ENCODE results near the gene TRIM44.

TRIM44 gene

GRCh38 chr11:35794333-35794732, 131.8 kb downstream of the TRIM44 start:
- no peak overlapping the region for H3K27ac ChIP-seq (ENCODE audit: low read depth, low read length)
- no peaks in the 10 kb centered on the region for H4K20me1 ChIP-seq (ENCODE audit: control insufficient read depth, insufficient read depth, low read depth, low read length)
- no peak overlapping the region for H3K4me2 ChIP-seq (ENCODE audit: low read length)
- H3K79me2 ChIP-seq (ENCODE audit: control insufficient read depth, low read length) = no peaks in the 10 kb centered on the region
- H3K4me1 ChIP-seq (ENCODE audit: control insufficient read depth, low read length) = no peaks in the 10 kb centered on the region
- H3K9me2 ChIP-seq (replicated peaks; ENCODE audit: control insufficient read depth, low read length) = no peaks in the 10 kb centered on the region
- H3K27me3 ChIP-seq (ENCODE audit: control insufficient read depth, low read length) = no peaks in the 10 kb centered on the region
- no peaks in the 10 kb centered on the region for H3K9me3 ChIP-seq (ENCODE audit: control insufficient read depth, insufficient read depth, low read length)
- no peak for TF ChIP-seq EZH2phosphoT487 (IDR thresholded peaks at IDR 0.05; ENCODE audit: borderline replicate concordance, low read length)
- no peak for TF ChIP-seq CTCF (IDR thresholded peaks at IDR 0.05; ENCODE audit: low read depth, low read length, poor library complexity, severe bottlenecking)
- no peaks in the 10 kb centered on the region for H3F3A ChIP-seq (ENCODE audit: control insufficient read depth, insufficient read depth)
- H3K36me3 ChIP-seq (ENCODE audit: control insufficient read depth, low read length) = no peaks in the 10 kb centered on the region
- H3K4me3 ChIP-seq (ENCODE audit: low read length) = no peak overlapping the region

- Histone ChIP-seq H3K4me1 (ENCODE audit: control insufficient read depth, low read length) (no peaks in the 10 kb centered on the region), H4K20me1 (ENCODE audit: control insufficient read depth, insufficient read depth, low read depth, low read length) (no peaks in the 10 kb centered on the region), H3K9me3 (ENCODE audit: control insufficient read depth, insufficient read depth, low read length) (no peaks in the 10 kb centered on the region), H3F3A (ENCODE audit: control insufficient read depth, insufficient read depth) (no peaks in the 10 kb centered on the region), H3K36me3 (ENCODE audit: control insufficient read depth, low read length) (no peaks in the 10 kb centered on the region), H3K27ac (ENCODE audit: low read depth, low read length) (no peak overlapping the region), H3K4me3 (ENCODE audit: low read length) (no peak overlapping the region), H3K79me2 (ENCODE audit: control insufficient read depth, low read length) (no peaks in the 10 kb centered on the region), H3K27me3 (ENCODE audit: control insufficient read depth, low read length) (no peaks in the 10 kb centered on the region), H3K4me2 (ENCODE audit: low read length) (no peak overlapping the region), H3K9me2 (replicated peaks; ENCODE audit: control insufficient read depth, low read length) (no peaks in the 10 kb centered on the region)
- no peak for TF ChIP-seq EZH2phosphoT487 (IDR thresholded peaks at IDR 0.05; ENCODE audit: borderline replicate concordance, low read length)
- no peak for TF ChIP-seq CTCF (IDR thresholded peaks at IDR 0.05; ENCODE audit: low read depth, low read length, poor library complexity, severe bottlenecking)
Observed at GRCh38 chr11:35794850-35795249, 132.3 kb downstream of the TRIM44 start.

- Histone ChIP-seq H3K9me2 (replicated peaks; ENCODE audit: control insufficient read depth, low read length) (no peaks in the 10 kb centered on the region), H4K20me1 (ENCODE audit: control insufficient read depth, insufficient read depth, low read depth, low read length) (no peaks in the 10 kb centered on the region), H3K4me3 (ENCODE audit: low read length) (no peak overlapping the region), H3K79me2 (ENCODE audit: control insufficient read depth, low read length) (no peaks in the 10 kb centered on the region), H3F3A (ENCODE audit: control insufficient read depth, insufficient read depth) (no peaks in the 10 kb centered on the region), H3K4me2 (ENCODE audit: low read length) (no peak overlapping the region), H3K27me3 (ENCODE audit: control insufficient read depth, low read length) (no peaks in the 10 kb centered on the region), H3K9me3 (ENCODE audit: control insufficient read depth, insufficient read depth, low read length) (no peaks in the 10 kb centered on the region), H3K4me1 (ENCODE audit: control insufficient read depth, low read length) (no peaks in the 10 kb centered on the region), H3K27ac (ENCODE audit: low read depth, low read length) (no peak overlapping the region), H3K36me3 (ENCODE audit: control insufficient read depth, low read length) (no peaks in the 10 kb centered on the region)
- TF ChIP-seq EZH2phosphoT487 (IDR thresholded peaks at IDR 0.05; ENCODE audit: borderline replicate concordance, low read length) = no peak
- no peak for TF ChIP-seq CTCF (IDR thresholded peaks at IDR 0.05; ENCODE audit: low read depth, low read length, poor library complexity, severe bottlenecking)
Observed at GRCh38 chr11:35796562-35796961, 134.0 kb downstream of the TRIM44 start.

- H3K4me3 ChIP-seq (ENCODE audit: low read length) = no peak overlapping the region
- TF ChIP-seq EZH2phosphoT487 (IDR thresholded peaks at IDR 0.05; ENCODE audit: borderline replicate concordance, low read length) (no peak), CTCF (IDR thresholded peaks at IDR 0.05; ENCODE audit: low read depth, low read length, poor library complexity, severe bottlenecking) (no peak)
- no peaks in the 10 kb centered on the region for H3K36me3 ChIP-seq (ENCODE audit: control insufficient read depth, low read length)
- H3K27ac ChIP-seq (ENCODE audit: low read depth, low read length) = no peak overlapping the region
- no peaks in the 10 kb centered on the region for H3F3A ChIP-seq (ENCODE audit: control insufficient read depth, insufficient read depth)
- H3K4me1 ChIP-seq (ENCODE audit: control insufficient read depth, low read length) = no peaks in the 10 kb centered on the region
- no peaks in the 10 kb centered on the region for H3K79me2 ChIP-seq (ENCODE audit: control insufficient read depth, low read length)
- H3K9me3 ChIP-seq (ENCODE audit: control insufficient read depth, insufficient read depth, low read length) = no peaks in the 10 kb centered on the region
- no peaks in the 10 kb centered on the region for H4K20me1 ChIP-seq (ENCODE audit: control insufficient read depth, insufficient read depth, low read depth, low read length)
- H3K4me2 ChIP-seq (ENCODE audit: low read length) = no peak overlapping the region
- H3K9me2 ChIP-seq (replicated peaks; ENCODE audit: control insufficient read depth, low read length) = no peaks in the 10 kb centered on the region
- H3K27me3 ChIP-seq (ENCODE audit: control insufficient read depth, low read length) = no peaks in the 10 kb centered on the region
Observed at GRCh38 chr11:35798423-35798822, 135.8 kb downstream of the TRIM44 start.
